ACC112 (cell line): ENCODE data around the gene OR4C3.
"Not testable (repeated sequence)": the region's sequence is repeated elsewhere in the genome, so short reads cannot be mapped to it uniquely, and the experiment has no call there.

ENCODE experiments used
- H2AFZ ChIP-seq: fragments of 200-600 bp; sonication (generic); one replicate; pipeline ENCODE4 v1.6.0; 2017; ENCODE audit warnings: antibody characterized with exemption, low read length; ENCODE audit not compliant: unreplicated experiment
- H3K27ac ChIP-seq: fragments of 200-600 bp; sonication (generic); 2 replicates; pipeline ENCODE4 v1.5.1; 2014; ENCODE audit warnings: low read depth, mild to moderate bottlenecking, antibody characterized with exemption, low read length, moderate library complexity
- H3K27me3 ChIP-seq: fragments of 200-600 bp; sonication (generic); 2 replicates; pipeline ENCODE4 v1.6.1; 2014; ENCODE audit warnings: mild to moderate bottlenecking, antibody characterized with exemption, low read length, moderate library complexity, mixed read lengths; ENCODE audit not compliant: insufficient read depth
- H3K36me3 ChIP-seq: fragments of 200-600 bp; sonication (generic); 2 replicates; pipeline ENCODE4 v1.6.1; 2016; ENCODE audit warnings: mild to moderate bottlenecking, antibody characterized with exemption, low read length, moderate library complexity, mixed read lengths; ENCODE audit not compliant: insufficient read depth
- H3K4me1 ChIP-seq: fragments of 200-600 bp; sonication (generic); one replicate; pipeline ENCODE4 v1.6.1; 2016; ENCODE audit warnings: low read length, mixed read lengths; ENCODE audit not compliant: insufficient read depth, unreplicated experiment, control insufficient read depth
- H3K4me3 ChIP-seq: fragments of 200-600 bp; sonication (generic); 2 replicates; pipeline ENCODE4 v1.5.1; 2014; ENCODE audit warnings: mild to moderate bottlenecking, low read depth, low read length
- H3K79me2 ChIP-seq: fragments of 200-600 bp; sonication (generic); one replicate; pipeline ENCODE4 v1.6.0; 2016; ENCODE audit warnings: low read length; ENCODE audit not compliant: control insufficient read depth, unreplicated experiment, insufficient read depth

OR4C3 gene

GRCh38 chr11:48324620-48325019, at the start of gene OR4C3:
TSS of gene OR4C3 (plus strand) at chr11:48324920. CDS start at chr11:48325022, 102 bp downstream.
- not testable (repeated sequence) for H3K79me2 ChIP-seq, H3K4me1 ChIP-seq, H3K27me3 ChIP-seq, H3K36me3 ChIP-seq, H2AFZ ChIP-seq, H3K4me3 ChIP-seq, H3K27ac ChIP-seq

GRCh38 chr11:48305923-48306322, 18.8 kb upstream of the OR4C3 start, which contains the start of gene OR4S1:
TSS of gene OR4S1 (plus strand) at chr11:48306223. CDS start at chr11:48306223, 0 bp downstream.
- H3K27me3 ChIP-seq = no peaks in the 10 kb centered on the region; the same call in 1 of the 2 replicates
- H3K36me3 ChIP-seq = no peaks in the 10 kb centered on the region
- H2AFZ ChIP-seq = no peak within 1 kb of the TSS
- H3K79me2 ChIP-seq = no peaks in the 10 kb centered on the region
- H3K4me1 ChIP-seq = no peaks in the 10 kb centered on the region
- no peak within 1 kb of the TSS for H3K27ac ChIP-seq
- H3K4me3 ChIP-seq = no peak within 1 kb of the TSS

- Histone ChIP-seq H3K36me3 (no peaks in the 10 kb centered on the region), H3K79me2 (no peaks in the 10 kb centered on the region), H3K4me3 (no peak overlapping the region), H3K27ac (no peak overlapping the region), H3K27me3 (no peaks in the 10 kb centered on the region; the same call in 1 of the 2 replicates), H3K4me1 (no peaks in the 10 kb centered on the region), H2AFZ (no peak overlapping the region)
These were observed 16.8 kb upstream of the OR4C3 start for GRCh38 chr11:48307760-48308386.

GRCh38 chr11:48313590-48313989, 11.1 kb upstream of the OR4C3 start:
- not testable (repeated sequence) for H3K4me1 ChIP-seq, H3K79me2 ChIP-seq, H3K36me3 ChIP-seq, H3K27me3 ChIP-seq, H2AFZ ChIP-seq, H3K27ac ChIP-seq, H3K4me3 ChIP-seq

- not testable (repeated sequence) for H3K4me3 ChIP-seq, H3K27me3 ChIP-seq, H3K36me3 ChIP-seq, H3K4me1 ChIP-seq, H3K79me2 ChIP-seq, H2AFZ ChIP-seq, H3K27ac ChIP-seq
These were observed 4.9 kb upstream of the OR4C3 start for GRCh38 chr11:48319813-48320212.

GRCh38 chr11:48341466-48341865, 16.7 kb downstream of the OR4C3 start:
- Histone ChIP-seq H3K27me3 (no peaks in the 10 kb centered on the region), H3K79me2 (no peaks in the 10 kb centered on the region), H2AFZ (no peak overlapping the region), H3K4me3 (no peak overlapping the region), H3K4me1 (no peaks in the 10 kb centered on the region), H3K27ac (no peak overlapping the region), H3K36me3 (no peaks in the 10 kb centered on the region)

- H3K79me2 ChIP-seq, H3K27me3 ChIP-seq, H3K36me3 ChIP-seq, H3K4me3 ChIP-seq, H3K4me1 ChIP-seq, H3K27ac ChIP-seq, H2AFZ ChIP-seq: not testable (repeated sequence)
These were observed 17.8 kb downstream of the OR4C3 start for GRCh38 chr11:48342505-48342904.

GRCh38 chr11:48346286-48346685, 21.6 kb downstream of the OR4C3 start:
- H3K36me3 ChIP-seq, H3K27ac ChIP-seq, H3K4me1 ChIP-seq, H3K4me3 ChIP-seq, H3K27me3 ChIP-seq, H2AFZ ChIP-seq, H3K79me2 ChIP-seq: not testable (repeated sequence)

- H2AFZ ChIP-seq = no peak overlapping the region
- H3K27me3 ChIP-seq = no peaks in the 10 kb centered on the region
- no peaks in the 10 kb centered on the region for H3K4me1 ChIP-seq
- no peak overlapping the region for H3K4me3 ChIP-seq
- no peaks in the 10 kb centered on the region for H3K36me3 ChIP-seq
- no peaks in the 10 kb centered on the region for H3K79me2 ChIP-seq
- no peak overlapping the region for H3K27ac ChIP-seq
These were observed 29.3 kb downstream of the OR4C3 start for GRCh38 chr11:48354013-48354412.

GRCh38 chr11:48354677-48355076, 30.0 kb downstream of the OR4C3 start:
- Histone ChIP-seq H2AFZ (no peak overlapping the region), H3K36me3 (no peaks in the 10 kb centered on the region), H3K4me1 (no peaks in the 10 kb centered on the region), H3K27me3 (no peaks in the 10 kb centered on the region), H3K27ac (no peak overlapping the region), H3K4me3 (no peak overlapping the region), H3K79me2 (no peaks in the 10 kb centered on the region)

GRCh38 chr11:48361289-48361688, 36.6 kb downstream of the OR4C3 start:
- not testable (repeated sequence) for H3K27ac ChIP-seq, H3K79me2 ChIP-seq, H3K27me3 ChIP-seq, H3K4me3 ChIP-seq, H3K36me3 ChIP-seq, H2AFZ ChIP-seq, H3K4me1 ChIP-seq
